ENCODE data around the gene C5orf15. TPM values are rescaled to one million over a fixed set of nuclear protein-coding genes. Genes with fewer than 3 reads are reported as not detected.
A peak's percentile ranks its signal among the peaks of the same experiment; 100 is the strongest.

C5orf15 gene
- total RNA-seq, 6 experiments from 2014 or later, result 46.2 to 63.5 (median 57.2) TPM

- no peak for DNase-seq
- no peak for TF ChIP-seq CTCF (IDR thresholded peaks at IDR 0.05)
- Mint-ChIP-seq H3K27me3 (ENCODE audit: insufficient read depth) (peaks cover 3% of the 10 kb centered on the region), H3K9me3 (no peaks in the 10 kb centered on the region), H3K4me1 (ENCODE audit: low read depth) (peaks cover 38% of the 10 kb centered on the region), H3K4me3 (no peak overlapping the region), H3K36me3 (ENCODE audit: low read depth) (peaks cover 26% of the 10 kb centered on the region; the same call in 1 of the 2 replicates), H3K27ac (peak overlapping the region; percentile 21; the same call in 1 of the 2 replicates)
Observed at GRCh38 chr5:133974142-133974541, 5.7 kb upstream of the C5orf15 start.

GRCh38 chr5:133970325-133970909, 2.0 kb upstream of the C5orf15 start:
- Mint-ChIP-seq H3K27me3 (ENCODE audit: insufficient read depth) (peaks cover 5% of the 10 kb centered on the region), H3K4me1 (ENCODE audit: low read depth) (peaks cover 43% of the 10 kb centered on the region), H3K27ac (peak overlapping the region; percentile 97), H3K4me3 (peak overlapping the region; percentile 98), H3K36me3 (ENCODE audit: low read depth) (peaks cover 36% of the 10 kb centered on the region), H3K9me3 (no peaks in the 10 kb centered on the region)
- no peak for DNase-seq
- no peak for TF ChIP-seq CTCF (IDR thresholded peaks at IDR 0.05)

- TF ChIP-seq CTCF (IDR thresholded peaks at IDR 0.05), result no peak
- peaks cover 42% of the 10 kb centered on the region for H3K36me3 Mint-ChIP-seq (ENCODE audit: low read depth)
- peaks cover 5% of the 10 kb centered on the region for H3K27me3 Mint-ChIP-seq (ENCODE audit: insufficient read depth)
- DNase-seq, result peak; percentile 30
- H3K9me3 Mint-ChIP-seq, result no peaks in the 10 kb centered on the region; the same call in 1 of the 2 replicates
- peak overlapping the region; percentile 97 for H3K27ac Mint-ChIP-seq
- peaks cover 48% of the 10 kb centered on the region for H3K4me1 Mint-ChIP-seq (ENCODE audit: low read depth)
- peak overlapping the region; percentile 98 for H3K4me3 Mint-ChIP-seq
Observed at GRCh38 chr5:133969654-133970324, 1.4 kb upstream of the C5orf15 start.

DNA sequence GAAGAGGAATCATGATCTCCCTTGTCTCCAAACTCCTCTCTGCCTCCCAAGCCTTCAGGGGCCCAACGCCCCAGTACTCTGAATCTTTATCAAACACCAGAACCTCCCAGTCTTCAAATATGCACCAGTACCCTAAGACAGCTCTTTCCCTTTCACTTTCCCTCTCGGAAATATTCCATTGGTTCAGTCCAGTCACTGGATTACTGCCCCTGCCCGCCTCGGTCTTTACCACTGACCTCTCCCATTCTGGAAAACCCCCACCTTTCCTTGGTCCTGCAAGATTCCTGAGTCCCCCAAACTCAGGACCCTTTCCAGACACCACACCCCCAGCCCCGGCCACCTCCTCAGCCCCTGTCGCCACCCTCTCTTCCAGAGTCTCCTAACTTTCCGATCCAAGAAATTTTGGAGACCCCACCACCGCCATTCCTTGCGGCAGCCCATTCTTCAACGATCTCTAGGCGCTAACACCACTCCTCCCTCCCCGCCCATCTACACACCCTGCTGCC, 674 bp downstream of the C5orf15 start:
- peaks cover 51% of the 10 kb centered on the region for H3K36me3 Mint-ChIP-seq (ENCODE audit: low read depth)
- peaks cover 6% of the 10 kb centered on the region for H3K9me3 Mint-ChIP-seq
- peak overlapping the region; percentile 98 for H3K4me3 Mint-ChIP-seq
- TF ChIP-seq CTCF (IDR thresholded peaks at IDR 0.05), result no peak
- H3K27ac Mint-ChIP-seq, result peak overlapping the region; percentile 97
- no peak for DNase-seq
- H3K4me1 Mint-ChIP-seq (ENCODE audit: low read depth), result peaks cover 64% of the 10 kb centered on the region
- peaks cover 5% of the 10 kb centered on the region for H3K27me3 Mint-ChIP-seq (ENCODE audit: insufficient read depth)

DNA sequence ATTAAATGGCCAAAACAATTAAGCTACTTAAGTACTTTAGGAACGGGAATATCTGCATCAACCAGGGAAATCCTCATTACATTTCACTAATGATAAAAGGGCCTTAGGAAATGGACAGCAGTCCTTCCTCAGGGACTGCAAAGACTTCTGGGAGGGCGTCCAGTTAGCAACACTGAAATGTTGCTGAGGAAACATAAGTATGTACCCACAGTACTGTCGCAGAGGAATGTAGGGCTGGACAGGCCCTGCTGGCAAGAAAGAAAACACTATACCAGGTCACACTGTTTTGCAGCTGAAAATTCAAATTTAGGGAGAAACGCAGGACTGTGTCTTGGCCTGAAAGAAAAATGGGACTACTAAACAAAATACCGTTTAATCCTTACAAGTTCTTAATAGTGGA, 1.3 kb downstream of the C5orf15 start:
- Mint-ChIP-seq H3K27ac (peak overlapping the region; percentile 97), H3K4me3 (peak overlapping the region; percentile 98), H3K9me3 (peaks cover 6% of the 10 kb centered on the region), H3K36me3 (ENCODE audit: low read depth) (peaks cover 49% of the 10 kb centered on the region), H3K27me3 (ENCODE audit: insufficient read depth) (peaks cover 5% of the 10 kb centered on the region), H3K4me1 (ENCODE audit: low read depth) (peaks cover 70% of the 10 kb centered on the region)
- no peak for TF ChIP-seq CTCF (IDR thresholded peaks at IDR 0.05)
- DNase-seq, result no peak

Data from HFFc6 (cell line).